Naive thymus-derived CD4-positive, alpha-beta T cell (primary cell): ENCODE data around the gene FAM89B. TPM values are rescaled to one million over a fixed set of nuclear protein-coding genes. Genes with fewer than 3 reads are reported as not detected.
A peak's percentile ranks its signal among the peaks of the same experiment; 100 is the strongest.

Experiments used
- ATAC-seq: fragments of 150-1000 bp; cut with Tn5 transposase; 2 replicates; pipeline ENCODE4 v1.10.0; 2021; ENCODE audit warnings: mild to moderate bottlenecking, moderate library complexity
- CTCF ChIA-PET: fragments of 350-600 bp; sonication (Branson Sonifier 250); formaldehyde crosslinking; loops from one replicate; lab custom pipeline; 2021; ENCODE audit warnings: antibody characterized with exemption; lab: Charles Lee
- POLR2A ChIA-PET: fragments of 350-600 bp; sonication (Branson Sonifier 250); formaldehyde crosslinking; loops from one replicate; lab custom pipeline; 2021; ENCODE audit warnings: antibody characterized with exemption, inconsistent platforms; lab: Charles Lee
- DNase-seq, 9 donors: peaks; one replicate each; pipeline versions ENCODE4 v3.0.0 to v3.0.0-alpha.2; 2020 to 2022; ENCODE audit warnings: mixed read lengths in 1 of 9
- H3K27ac ChIP-seq: one replicate; pipeline ENCODE4 v1.7.0; 2013; ENCODE audit warnings: mild to moderate bottlenecking, low read depth, low read length, moderate library complexity
- H3K27me3 ChIP-seq, 2 donors: one replicate each; pipeline ENCODE4 v1.7.0; 2013; ENCODE audit warnings: low read length in 2 of 2, mild to moderate bottlenecking in 2 of 2, moderate library complexity in 2 of 2; ENCODE audit not compliant: control insufficient read depth in 2 of 2, insufficient read depth in 2 of 2
- H3K36me3 ChIP-seq, 3 experiments: 1 replicate in 2 of 3; 2 replicates in 1 of 3; pipeline ENCODE4 v1.7.0; 2013; ENCODE audit warnings: low read length in 3 of 3, mild to moderate bottlenecking in 3 of 3, moderate library complexity in 1 of 3; ENCODE audit not compliant: insufficient read depth in 3 of 3, control insufficient read depth in 2 of 3
- H3K4me1 ChIP-seq, 2 donors: one replicate each; pipeline ENCODE4 v1.7.0; 2013; ENCODE audit warnings: low read length in 2 of 2, mild to moderate bottlenecking in 2 of 2, moderate library complexity in 1 of 2; ENCODE audit not compliant: control insufficient read depth in 2 of 2, insufficient read depth in 2 of 2
- H3K4me3 ChIP-seq: 2 replicates; pipeline ENCODE4 v1.7.0; 2013; ENCODE audit warnings: mild to moderate bottlenecking, low read length
- H3K9me3 ChIP-seq, 3 experiments: 1 replicate in 2 of 3; 2 replicates in 1 of 3; pipeline ENCODE4 v1.7.0; 2013; ENCODE audit warnings: low read length in 3 of 3; ENCODE audit not compliant: control insufficient read depth in 2 of 3
- H3K27ac Mint-ChIP-seq, 9 donors: one replicate each; pipeline ENCODE4 v1.8.0; 2020 to 2022; ENCODE audit warnings: mixed read lengths in 9 of 9, mild to moderate bottlenecking in 8 of 9, moderate library complexity in 5 of 9, inconsistent platforms in 2 of 9
- H3K27me3 Mint-ChIP-seq, 5 donors: one replicate each; pipeline ENCODE4 v1.8.0; 2021 to 2022; ENCODE audit warnings: mixed read lengths in 5 of 5, mild to moderate bottlenecking in 1 of 5
- H3K36me3 Mint-ChIP-seq, 5 donors: one replicate each; pipeline ENCODE4 v1.8.0; 2020 to 2022; ENCODE audit warnings: mixed read lengths in 5 of 5, mild to moderate bottlenecking in 3 of 5, inconsistent platforms in 1 of 5
- H3K4me1 Mint-ChIP-seq, 7 donors: one replicate each; pipeline ENCODE4 v1.8.0; 2020 to 2022; ENCODE audit warnings: mixed read lengths in 7 of 7, mild to moderate bottlenecking in 3 of 7, inconsistent platforms in 1 of 7
- H3K4me3 Mint-ChIP-seq, 10 donors: one replicate each; pipeline ENCODE4 v1.8.0; 2020 to 2022; ENCODE audit warnings: mild to moderate bottlenecking in 10 of 10, mixed read lengths in 10 of 10, moderate library complexity in 6 of 10, inconsistent platforms in 2 of 10
- H3K9me3 Mint-ChIP-seq, 11 donors: one replicate each; pipeline ENCODE4 v1.8.0; 2020 to 2022; ENCODE audit warnings: mixed read lengths in 11 of 11, mild to moderate bottlenecking in 4 of 11, inconsistent platforms in 1 of 11, moderate library complexity in 1 of 11
- intact Hi-C, 2 donors: fragments of 100-400 bp; cut with micrococcal nuclease; formaldehyde crosslinking; loops; one replicate each; pipeline ENCODE4 v1.15.1; 2023
- polyA plus RNA-seq, 2 donors: library from polyadenylated mRNA; unstranded; fragments of 300-500 nt; fragmentation: Illumina TruSeq; gene quantifications; one replicate each; pipeline ENCODE4 v1.2.3, GENCODE V29; 2021
- total RNA-seq, 6 experiments: library from RNA in 5 of 6; stranded (reverse) in 5 of 6; gene quantifications; 1 replicate in 5 of 6; 2 replicates in 1 of 6; pipeline ENCODE4 v1.2.3 and lab custom pipeline; 2021 to 2026

FAM89B gene
- total and polyA plus RNA-seq, 7 experiments from 2014 or later: 33.0 to 115 (median 57.9) TPM

DNA sequence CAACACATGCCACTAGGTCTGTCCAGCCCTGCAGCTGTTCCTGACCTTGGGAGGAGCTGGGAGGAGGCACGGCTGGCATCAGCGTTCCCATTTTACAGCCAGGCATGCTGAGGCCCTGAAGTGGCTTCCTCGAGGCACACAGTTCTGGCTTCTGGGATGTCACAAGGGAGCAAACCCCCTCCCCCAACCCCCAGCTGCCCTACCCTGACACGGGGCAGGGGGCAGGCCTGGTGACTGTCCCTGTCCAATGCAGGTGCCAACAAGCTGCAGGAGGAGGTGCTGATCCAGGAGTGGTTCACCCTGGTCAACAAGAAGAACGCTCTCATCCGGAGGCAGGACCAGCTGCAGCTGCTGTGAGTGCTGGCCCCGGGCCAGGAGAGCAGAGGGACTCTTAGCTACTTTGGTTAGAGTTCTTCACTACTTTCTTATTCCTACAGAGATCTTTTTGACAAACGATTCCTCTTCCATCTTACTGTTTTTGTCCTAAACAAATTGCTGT lies 18.0 kb downstream of the FAM89B start:
- peaks cover 0 to 52% (median 0%) of the 10 kb centered on the region in 3 experiments for H3K36me3 ChIP-seq
- H3K4me3 ChIP-seq: no peak overlapping the region
- ATAC-seq: no peak
- no peaks in the 10 kb centered on the region for H3K9me3 ChIP-seq
- no peaks in the 10 kb centered on the region for H3K27me3 ChIP-seq
- Mint-ChIP-seq H3K4me3 (no peak overlapping the region), H3K9me3 (peaks cover 0 to 2% (median 0%) of the 10 kb centered on the region in 11 donors), H3K27ac (peak overlapping the region in 5 of 9 donors; percentile 19 to 82 (median 67)), H3K4me1 (peaks cover 21 to 44% (median 33%) of the 10 kb centered on the region in 7 donors), H3K27me3 (no peaks in the 10 kb centered on the region), H3K36me3 (peaks cover 0 to 7% (median 0%) of the 10 kb centered on the region in 5 donors)
- intact Hi-C loops: no loop called here
- no peak for DNase-seq
- H3K4me1 ChIP-seq: peaks cover 20 to 21% of the 10 kb centered on the region in 2 donors
- H3K27ac ChIP-seq: no peak overlapping the region
- ChIA-PET CTCF (interaction anchor here (4.4 to 12.7 kb wide), 3 partner anchors 14 to 52 kb away, joined by 33 to 126 read pairs (median 36); partner anchors contain the start of genes EHBP1L1 and FAM89B), POLR2A (interaction anchor here (0.8 to 7.2 kb wide), 7 partner anchors 14 to 65 kb away, joined by 3 to 66 read pairs (median 7); partner anchors contain the start of genes EHBP1L1 and FAM89B)

DNA sequence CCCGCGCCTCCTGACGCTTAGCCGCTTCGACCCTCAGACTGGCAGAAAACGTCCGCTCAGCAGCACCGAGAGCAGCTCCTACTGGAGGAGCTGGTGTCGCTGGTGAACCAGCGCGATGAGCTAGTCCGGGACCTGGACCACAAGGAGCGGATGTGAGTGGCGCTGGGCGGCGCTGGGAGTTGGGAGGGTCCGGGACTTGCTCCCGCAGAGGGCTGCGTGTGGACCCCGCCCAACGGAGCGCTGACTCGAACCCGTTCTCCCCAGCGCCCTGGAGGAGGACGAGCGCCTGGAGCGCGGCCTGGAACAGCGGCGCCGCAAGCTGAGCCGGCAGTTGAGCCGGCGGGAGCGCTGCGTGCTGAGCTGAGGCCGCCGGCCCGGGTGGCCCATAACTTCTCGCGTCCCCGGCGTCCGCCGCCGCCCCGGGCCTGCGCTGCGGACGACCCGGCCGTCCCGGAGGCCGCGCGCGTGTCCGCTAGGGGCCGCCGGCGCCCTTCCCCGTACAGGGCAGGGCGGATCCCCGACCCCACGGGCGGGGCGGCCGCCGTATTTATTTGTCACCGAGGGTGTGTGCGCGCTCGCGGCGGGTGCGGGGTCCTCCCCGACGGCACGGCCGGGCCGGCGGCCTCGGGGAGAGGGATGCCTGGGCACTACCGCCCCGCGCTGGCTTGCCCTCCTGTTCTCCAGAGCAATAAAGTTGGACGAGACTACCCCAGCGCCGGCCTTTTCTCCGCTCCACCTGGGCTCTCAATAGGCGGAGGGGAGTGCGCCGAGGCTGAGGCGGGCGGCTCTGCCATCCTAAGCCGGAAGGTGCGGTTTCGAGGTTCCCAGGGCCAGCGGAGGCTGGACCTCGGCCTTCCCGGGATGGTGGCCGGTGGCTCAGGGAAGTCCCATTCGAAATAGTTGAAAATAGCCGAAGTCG lies 19.9 kb downstream of the FAM89B start:
- Histone ChIP-seq H3K4me3 (no peak overlapping the region), H3K36me3 (peaks cover 0 to 41% (median 0%) of the 10 kb centered on the region in 3 experiments), H3K27me3 (no peaks in the 10 kb centered on the region), H3K4me1 (peaks cover 22 to 24% of the 10 kb centered on the region in 2 donors), H3K9me3 (no peaks in the 10 kb centered on the region), H3K27ac (no peak overlapping the region)
- no peak overlapping the region for H3K27ac Mint-ChIP-seq
- H3K36me3 Mint-ChIP-seq: peaks cover 0 to 7% (median 0%) of the 10 kb centered on the region in 5 donors
- ChIA-PET POLR2A (interaction anchor here (1.5 to 7.2 kb wide), 5 partner anchors 16 to 67 kb away, joined by 4 to 66 read pairs (median 22); partner anchors contain the start of genes EHBP1L1 and SCYL1), CTCF (interaction anchor here (1.7 to 12.7 kb wide), 5 partner anchors 19 to 224 kb away, joined by 3 to 126 read pairs (median 8); partner anchors contain the start of genes FAM89B, MAP3K11 and PCNX3)
- H3K4me3 Mint-ChIP-seq: no peak overlapping the region
- ATAC-seq (no peak), DNase-seq (no peak)
- intact Hi-C loops: no loop called here
- no peaks in the 10 kb centered on the region for H3K9me3 Mint-ChIP-seq
- H3K27me3 Mint-ChIP-seq: no peaks in the 10 kb centered on the region
- H3K4me1 Mint-ChIP-seq: peaks cover 18 to 40% (median 36%) of the 10 kb centered on the region in 7 donors

DNA sequence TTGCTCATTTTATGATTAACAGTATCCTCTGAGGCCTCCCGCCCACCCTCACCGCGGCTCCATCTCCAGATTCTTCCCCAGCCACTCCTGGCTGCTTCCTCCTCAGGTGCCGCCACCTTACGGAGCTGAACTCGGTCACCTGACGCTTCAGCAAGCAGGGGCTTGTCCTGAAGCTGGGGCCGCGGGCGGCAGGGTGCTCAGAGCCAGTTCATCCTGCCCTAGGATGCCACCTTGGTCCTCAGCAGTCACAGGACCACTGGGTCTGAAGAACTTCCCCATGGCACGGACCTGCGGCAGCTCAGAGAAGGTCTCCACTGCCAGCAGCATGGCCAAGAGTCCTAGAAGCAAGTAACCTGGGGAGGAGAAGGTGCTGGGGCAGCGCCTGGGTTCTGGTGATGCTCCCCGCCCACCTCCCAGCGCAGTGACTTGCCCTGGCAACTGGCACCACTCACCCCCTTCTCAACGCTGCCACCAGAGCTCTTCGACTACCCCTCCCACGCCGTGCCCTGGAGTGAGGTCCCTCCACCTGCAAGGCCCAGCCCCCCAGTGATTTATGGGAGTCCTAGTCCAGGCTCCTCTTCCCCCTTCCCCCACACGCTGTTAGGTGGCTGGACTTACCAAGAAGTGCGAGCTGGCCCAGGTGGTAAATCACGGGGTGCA lies 20.6 kb downstream of the FAM89B start:
- H3K27ac Mint-ChIP-seq: peak overlapping the region in 2 of 9 donors; percentile 18 to 33
- H3K4me1 ChIP-seq: peaks cover 16 to 22% of the 10 kb centered on the region in 2 donors
- ATAC-seq (no peak), DNase-seq (no peak)
- intact Hi-C loops: loop anchor here in 1 of 2 donors (1.0 kb wide), 1 partner anchor 53 kb away; no protein-coding TSS in a partner anchor
- H3K36me3 ChIP-seq: peaks cover 0 to 47% (median 0%) of the 10 kb centered on the region in 3 experiments
- no peaks in the 10 kb centered on the region for H3K9me3 ChIP-seq
- POLR2A ChIA-PET: interaction anchor here (1.0 to 3.6 kb wide), 9 partner anchors 17 to 68 kb away, joined by 3 to 22 read pairs (median 4); partner anchors contain the start of genes EHBP1L1, FAM89B, SCYL1 and ZNRD2
- H3K27ac ChIP-seq: no peak overlapping the region
- H3K4me1 Mint-ChIP-seq: peaks cover 11 to 32% (median 29%) of the 10 kb centered on the region in 7 donors
- no peaks in the 10 kb centered on the region for H3K27me3 Mint-ChIP-seq
- no peak overlapping the region for H3K4me3 Mint-ChIP-seq
- H3K27me3 ChIP-seq: no peaks in the 10 kb centered on the region
- peaks cover 0 to 9% (median 0%) of the 10 kb centered on the region in 5 donors for H3K36me3 Mint-ChIP-seq
- H3K4me3 ChIP-seq: no peak overlapping the region
- CTCF ChIA-PET: interaction anchor here (0.6 to 12.7 kb wide), 12 partner anchors 16 to 239 kb away, joined by 3 to 126 read pairs (median 4); partner anchors contain the start of genes EHBP1L1, FAM89B, MAP3K11 and PCNX3
- H3K9me3 Mint-ChIP-seq: no peaks in the 10 kb centered on the region

DNA sequence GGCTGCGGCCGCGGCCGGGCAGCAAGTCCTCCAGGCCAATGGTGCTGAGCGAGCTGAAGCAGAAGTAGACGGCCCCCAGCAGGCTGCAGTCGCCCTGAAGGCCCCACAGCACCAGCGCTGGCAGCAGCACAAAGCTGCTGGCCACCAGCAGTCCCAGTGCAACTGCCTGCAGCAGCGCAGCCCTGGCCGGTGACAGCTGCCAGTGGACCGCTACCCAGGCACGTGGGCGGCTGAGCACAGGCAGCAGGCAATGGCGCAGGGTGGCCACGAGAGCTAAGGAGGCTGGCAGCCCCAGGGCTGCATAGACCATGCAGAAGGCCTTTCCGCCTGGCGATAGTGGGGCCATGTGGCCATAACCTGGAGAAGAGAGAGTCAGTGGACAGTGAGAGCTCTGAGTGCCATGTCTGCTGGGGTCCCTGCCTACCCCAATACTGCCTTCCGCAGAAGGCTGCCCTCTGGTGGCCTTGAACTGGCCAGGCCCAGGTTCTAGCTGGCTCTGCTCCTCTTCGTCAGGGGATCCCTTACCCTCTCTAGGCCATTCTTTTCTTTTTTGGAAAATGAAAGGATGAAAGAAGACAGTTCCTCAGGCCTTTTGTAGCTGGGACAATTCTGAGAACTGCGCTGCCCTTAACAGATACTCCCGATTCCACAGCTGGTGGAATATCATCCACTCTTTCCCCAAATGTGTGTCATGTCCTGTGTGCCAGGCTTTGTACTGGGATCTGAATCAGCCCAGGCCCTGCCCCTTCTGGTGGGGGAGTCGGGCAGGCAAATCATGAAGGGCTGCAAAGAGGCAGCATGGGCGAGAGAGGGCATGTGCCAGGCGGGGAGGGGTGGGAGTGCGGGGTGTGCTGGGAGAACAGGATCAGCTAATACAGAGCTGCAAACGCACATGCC lies 21.4 kb downstream of the FAM89B start:
- peaks cover 4 to 26% (median 22%) of the 10 kb centered on the region in 7 donors for H3K4me1 Mint-ChIP-seq
- peak overlapping the region in 5 of 9 donors; percentile 25 to 69 (median 32) for H3K27ac Mint-ChIP-seq
- DNase-seq: peak in 2 of 9 donors; percentile 35 to 42
- ATAC-seq: peak; percentile 67
- peak overlapping the region in 1 of 10 donors; percentile 9 for H3K4me3 Mint-ChIP-seq
- H3K9me3 Mint-ChIP-seq: no peaks in the 10 kb centered on the region
- H3K36me3 Mint-ChIP-seq: peaks cover 0 to 9% (median 0%) of the 10 kb centered on the region in 5 donors
- ChIA-PET POLR2A (interaction anchor here (0.9 to 3.6 kb wide), 13 partner anchors 10 to 719 kb away, joined by 3 to 22 read pairs (median 4); partner anchors contain the start of genes EHBP1L1, FAM89B, MALAT1 and SCYL1), CTCF (interaction anchor here (0.5 to 12.7 kb wide), 18 partner anchors 11 to 440 kb away, joined by 3 to 126 read pairs (median 4); partner anchors contain the start of genes EHBP1L1, FAM89B, MAP3K11 and PCNX3)
- Histone ChIP-seq H3K36me3 (peaks cover 0 to 55% (median 0%) of the 10 kb centered on the region in 3 experiments), H3K9me3 (no peaks in the 10 kb centered on the region), H3K4me1 (peaks cover 8 to 14% of the 10 kb centered on the region in 2 donors), H3K27ac (no peak overlapping the region), H3K4me3 (no peak overlapping the region), H3K27me3 (no peaks in the 10 kb centered on the region)
- intact Hi-C loops: loop anchor here in 1 of 2 donors (1.0 kb wide), 1 partner anchor 53 kb away; no protein-coding TSS in a partner anchor
- H3K27me3 Mint-ChIP-seq: no peaks in the 10 kb centered on the region

DNA sequence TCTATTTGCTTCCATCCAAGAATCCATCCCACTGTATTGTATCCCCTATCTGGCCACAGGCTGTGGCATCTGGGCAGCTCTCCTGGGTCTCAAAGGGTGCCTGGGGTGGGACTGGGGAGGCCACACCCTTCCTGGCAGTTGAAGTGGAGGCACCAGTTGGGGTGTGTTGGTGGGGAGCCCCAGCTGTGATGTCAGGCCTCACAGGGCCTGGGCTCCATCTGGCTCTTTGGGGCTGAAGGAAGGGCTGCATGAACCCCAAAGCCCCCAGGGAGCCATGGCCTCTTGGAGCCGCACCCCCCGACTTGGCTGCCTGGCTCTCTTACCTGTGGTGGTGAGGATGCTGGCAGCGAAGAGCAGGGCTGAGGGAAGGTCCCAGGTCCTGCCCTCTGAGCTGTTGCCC lies 22.8 kb downstream of the FAM89B start:
- H3K27ac ChIP-seq: no peak overlapping the region
- Mint-ChIP-seq H3K27me3 (no peaks in the 10 kb centered on the region), H3K27ac (peak overlapping the region in 6 of 9 donors; percentile 25 to 78 (median 62)), H3K4me3 (peak overlapping the region in 1 of 10 donors; percentile 35), H3K9me3 (no peaks in the 10 kb centered on the region), H3K4me1 (peaks cover 0 to 23% (median 19%) of the 10 kb centered on the region in 7 donors), H3K36me3 (peaks cover 0 to 9% (median 0%) of the 10 kb centered on the region in 5 donors)
- H3K27me3 ChIP-seq: no peaks in the 10 kb centered on the region
- H3K9me3 ChIP-seq: no peaks in the 10 kb centered on the region
- CTCF ChIA-PET: interaction anchor here (2.6 to 12.7 kb wide), 2 partner anchors 29 to 57 kb away, joined by 8 to 126 read pairs; no protein-coding TSS in a partner anchor
- intact Hi-C loops: no loop called here
- no peak for ATAC-seq
- DNase-seq: no peak
- no peak overlapping the region for H3K4me3 ChIP-seq
- peaks cover 0 to 55% (median 0%) of the 10 kb centered on the region in 3 experiments for H3K36me3 ChIP-seq
- POLR2A ChIA-PET: interaction anchor here (0.9 to 3.6 kb wide), 8 partner anchors 10 to 96 kb away, joined by 3 to 22 read pairs (median 4); partner anchors contain the start of genes EHBP1L1 and MALAT1
- peaks cover 6 to 13% of the 10 kb centered on the region in 2 donors for H3K4me1 ChIP-seq
